Keratinocyte (primary cell): ENCODE data around the gene SUMO4. TPM values are rescaled to one million over a fixed set of nuclear protein-coding genes. Genes with fewer than 3 reads are reported as not detected.

ENCODE experiments used
- DNase-seq: peaks from one replicate; pipeline ENCODE4 v3.0.0-alpha.2; 2011; ENCODE audit warnings: low read depth, missing footprints, low spot score
- FAIRE-seq: peaks from 2 replicates; lab custom pipeline; 2011; peaks lifted over from hg19 to GRCh38; lab: Jason Lieb, UNC
- H2AFZ ChIP-seq: 2 replicates; pipeline ENCODE4 v1.6.0; 2012; ENCODE audit warnings: low read length, control low read depth, inconsistent platforms; ENCODE audit not compliant: control insufficient read depth
- H3K27ac ChIP-seq: 2 replicates; pipeline ENCODE4 v1.5.1; 2011; ENCODE audit warnings: low read length; ENCODE audit not compliant: control insufficient read depth, insufficient read depth
- H3K27me3 ChIP-seq: 3 replicates; pipeline ENCODE4 v1.6.0; 2011; ENCODE audit warnings: low read length; ENCODE audit not compliant: control insufficient read depth, insufficient read depth; ENCODE audit errors: extremely low read depth
- H3K36me3 ChIP-seq, 2 experiments: 2 replicates in 1 of 2; 3 replicates in 1 of 2; pipeline ENCODE4 v1.5.1; 2011; ENCODE audit warnings: low read length in 2 of 2, mild to moderate bottlenecking in 1 of 2; ENCODE audit not compliant: control insufficient read depth in 2 of 2, insufficient read depth in 2 of 2; ENCODE audit errors: extremely low read depth in 1 of 2
- H3K4me1 ChIP-seq: 3 replicates; pipeline ENCODE4 v1.5.1; 2011; ENCODE audit warnings: low read length; ENCODE audit not compliant: control insufficient read depth, insufficient read depth; ENCODE audit errors: extremely low read depth
- H3K4me2 ChIP-seq: 3 replicates; pipeline ENCODE4 v1.6.0; 2011; ENCODE audit warnings: low read depth, low read length; ENCODE audit not compliant: control insufficient read depth, insufficient read depth; ENCODE audit errors: extremely low read depth
- H3K4me3 ChIP-seq, 3 experiments: fragments of 200-600 bp in 1 of 3; sonication (generic) in 1 of 3; 2 replicates in 2 of 3; 3 replicates in 1 of 3; pipeline ENCODE4 v1.5.1; 2011 to 2016; ENCODE audit warnings: low read length in 3 of 3, mild to moderate bottlenecking in 3 of 3, control low read depth in 2 of 3, inconsistent platforms in 1 of 3, low read depth in 1 of 3, mixed read lengths in 1 of 3, mixed run types in 1 of 3, moderate library complexity in 1 of 3; ENCODE audit not compliant: control insufficient read depth in 2 of 3, insufficient read depth in 2 of 3; ENCODE audit errors: extremely low read depth in 1 of 3
- H3K79me2 ChIP-seq: 2 replicates; pipeline ENCODE4 v1.6.0; 2012; ENCODE audit warnings: low read length; ENCODE audit not compliant: control insufficient read depth, insufficient read depth
- H3K9ac ChIP-seq: 3 replicates; pipeline ENCODE4 v1.6.0; 2011; ENCODE audit warnings: low read length; ENCODE audit not compliant: control insufficient read depth, insufficient read depth; ENCODE audit errors: extremely low read depth
- H3K9me1 ChIP-seq: 3 replicates; pipeline ENCODE4 v1.6.0; 2011; ENCODE audit warnings: low read length; ENCODE audit not compliant: control insufficient read depth, insufficient read depth; ENCODE audit errors: extremely low read depth
- H3K9me3 ChIP-seq: 2 replicates; pipeline ENCODE4 v1.5.1; 2012; ENCODE audit warnings: low read depth, low read length; ENCODE audit not compliant: control insufficient read depth
- H4K20me1 ChIP-seq: 3 replicates; pipeline ENCODE4 v1.6.0; 2011; ENCODE audit warnings: low read length; ENCODE audit not compliant: control insufficient read depth, insufficient read depth; ENCODE audit errors: extremely low read depth
- EZH2 ChIP-seq: IDR thresholded peaks from one replicate; pipeline ENCODE4 v1.6.1; 2012; ENCODE audit warnings: inconsistent platforms, mild to moderate bottlenecking, low read length, moderate library complexity
- dilution Hi-C: fragments of 300-500 bp; cut with MboI; formaldehyde crosslinking; loops from one replicate; pipeline ENCODE4 v1.7.0; 2020; ENCODE audit warnings: low sequenced_read_pairs; ENCODE audit not compliant: extremely low pct_ligation_motif_present
- polyA plus RNA-seq, 5 experiments: library from polyadenylated mRNA; depleted of rRNA in 3 of 5; stranded (reverse) in 3 of 5; stranded (forward) in 1 of 5; unstranded in 1 of 5; fragments of >200 nt; gene quantifications; 1 replicate in 1 of 5; 2 replicates in 3 of 5; 3 replicates in 1 of 5; pipeline versions ENCODE4 v1.2.1 to v1.2.3, GENCODE V29; 2011 to 2012; ENCODE audit warnings: missing spikeins in 2 of 5, low read depth in 1 of 5, low replicate concordance in 1 of 5
- TF ChIP-seq, protein P1 (sequence below), 3 experiments: IDR thresholded peaks in 1 of 3; conservative IDR thresholded peaks in 1 of 3; optimal IDR thresholded peaks in 1 of 3; 2 replicates in 2 of 3; 3 replicates in 1 of 3; pipeline versions ENCODE3 to v1.5.1; 2011; ENCODE audit warnings: low read length in 3 of 3, mild to moderate bottlenecking in 3 of 3, moderate library complexity in 2 of 3, control low read depth in 1 of 3, inconsistent platforms in 1 of 3; ENCODE audit not compliant: insufficient read depth in 2 of 3; ENCODE audit errors: extremely low read depth in 1 of 3

SUMO4 gene
- polyA plus RNA-seq, 1 donor (not counting 4 experiments of a cell fraction or from before 2014, with no cell fraction given), result 0.09 TPM

DNA sequence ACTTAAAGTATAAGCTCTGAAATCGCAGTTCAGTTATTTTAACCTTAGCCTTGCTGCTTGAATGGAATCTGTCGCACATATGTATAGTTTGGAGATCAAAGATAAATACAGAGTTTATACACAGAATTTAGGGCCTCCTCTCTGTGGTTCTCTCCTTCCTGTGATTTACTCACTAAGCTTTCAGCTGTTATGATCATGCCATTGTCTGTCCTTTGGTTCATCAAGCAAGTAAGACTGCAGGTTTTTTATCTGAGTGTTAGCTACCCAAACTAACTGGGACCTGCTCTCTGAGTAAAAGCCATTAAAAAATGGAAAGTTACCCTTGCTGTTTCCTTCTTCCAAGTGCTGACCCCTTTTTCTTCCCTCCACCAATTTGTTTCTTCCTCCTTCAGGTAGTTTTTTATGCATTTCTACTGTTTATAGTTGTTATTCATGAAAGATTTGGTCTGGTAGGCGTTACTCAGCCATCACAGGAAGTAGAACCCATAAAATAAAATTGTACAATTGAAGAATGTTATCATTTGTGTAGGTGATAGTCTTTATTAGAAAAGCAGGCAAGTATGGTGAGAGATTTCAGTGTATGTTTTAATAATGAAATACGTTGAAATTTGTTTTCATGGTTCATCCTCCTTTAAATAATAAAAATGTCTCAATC lies 33.7 kb upstream of the SUMO4 start:
- H3K9me1 ChIP-seq, result no peaks in the 10 kb centered on the region
- no peak overlapping the region for H3K27ac ChIP-seq
- H3K27me3 ChIP-seq, result no peaks in the 10 kb centered on the region
- DNase-seq, result no peak
- no peaks in the 10 kb centered on the region for H3K36me3 ChIP-seq
- H3K4me2 ChIP-seq, result no peak overlapping the region
- TF ChIP-seq, protein P1, sequence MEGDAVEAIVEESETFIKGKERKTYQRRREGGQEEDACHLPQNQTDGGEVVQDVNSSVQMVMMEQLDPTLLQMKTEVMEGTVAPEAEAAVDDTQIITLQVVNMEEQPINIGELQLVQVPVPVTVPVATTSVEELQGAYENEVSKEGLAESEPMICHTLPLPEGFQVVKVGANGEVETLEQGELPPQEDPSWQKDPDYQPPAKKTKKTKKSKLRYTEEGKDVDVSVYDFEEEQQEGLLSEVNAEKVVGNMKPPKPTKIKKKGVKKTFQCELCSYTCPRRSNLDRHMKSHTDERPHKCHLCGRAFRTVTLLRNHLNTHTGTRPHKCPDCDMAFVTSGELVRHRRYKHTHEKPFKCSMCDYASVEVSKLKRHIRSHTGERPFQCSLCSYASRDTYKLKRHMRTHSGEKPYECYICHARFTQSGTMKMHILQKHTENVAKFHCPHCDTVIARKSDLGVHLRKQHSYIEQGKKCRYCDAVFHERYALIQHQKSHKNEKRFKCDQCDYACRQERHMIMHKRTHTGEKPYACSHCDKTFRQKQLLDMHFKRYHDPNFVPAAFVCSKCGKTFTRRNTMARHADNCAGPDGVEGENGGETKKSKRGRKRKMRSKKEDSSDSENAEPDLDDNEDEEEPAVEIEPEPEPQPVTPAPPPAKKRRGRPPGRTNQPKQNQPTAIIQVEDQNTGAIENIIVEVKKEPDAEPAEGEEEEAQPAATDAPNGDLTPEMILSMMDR (optimal IDR thresholded peaks at IDR 0.05 in 1 of 3, IDR thresholded peaks at IDR 0.05 in 1 of 3, conservative IDR thresholded peaks at IDR 0.05 in 1 of 3; ENCODE audit: extremely low read depth in 1 of 3, insufficient read depth in 2 of 3, low read length in 3 of 3), result no peak
- TF ChIP-seq EZH2, result no peak
- H3K4me3 ChIP-seq, result no peak overlapping the region
- no peaks in the 10 kb centered on the region for H4K20me1 ChIP-seq
- H2AFZ ChIP-seq, result no peak overlapping the region
- peaks cover 13% of the 10 kb centered on the region for H3K4me1 ChIP-seq
- H3K9me3 ChIP-seq, result no peaks in the 10 kb centered on the region
- dilution Hi-C loops, result no loop called here
- peaks cover 67% of the 10 kb centered on the region for H3K79me2 ChIP-seq
- FAIRE-seq, result no peak
- H3K9ac ChIP-seq, result no peak overlapping the region

GRCh38 chr6:149368065-149368464 lies 32.0 kb upstream of the SUMO4 start:
- Histone ChIP-seq H3K9me3 (no peaks in the 10 kb centered on the region), H3K79me2 (peaks cover 56% of the 10 kb centered on the region), H3K4me3 (no peak overlapping the region), H3K4me2 (no peak overlapping the region), H3K4me1 (peaks cover 6% of the 10 kb centered on the region), H3K27ac (no peak overlapping the region), H3K9ac (no peak overlapping the region), H3K36me3 (peaks cover 0 to 3% of the 10 kb centered on the region in 2 experiments), H4K20me1 (no peaks in the 10 kb centered on the region), H3K9me1 (no peaks in the 10 kb centered on the region), H2AFZ (no peak overlapping the region), H3K27me3 (no peaks in the 10 kb centered on the region)
- DNase-seq (no peak), FAIRE-seq (no peak)
- dilution Hi-C loops, result no loop called here
- TF ChIP-seq EZH2, result no peak
- TF ChIP-seq, protein P1 (optimal IDR thresholded peaks at IDR 0.05 in 1 of 3, IDR thresholded peaks at IDR 0.05 in 1 of 3, conservative IDR thresholded peaks at IDR 0.05 in 1 of 3; ENCODE audit: extremely low read depth in 1 of 3, insufficient read depth in 2 of 3, low read length in 3 of 3), result no peak
